C4-2B (cell line): Measurements from ENCODE around the gene NCSTN.
A peak's percentile ranks its signal among the peaks of the same experiment; 100 is the strongest.

Experiments used
- H3K27ac ChIP-seq: fragments of 450-650 bp; 2 replicates; pipeline ENCODE4 v1.5.1; 2017
- ZFX ChIP-seq: fragments of 450-650 bp; IDR thresholded peaks from 2 replicates; pipeline ENCODE4 v1.6.1; 2017
- TF ChIP-seq, protein P1 (sequence below): fragments of 450-650 bp; conservative IDR thresholded peaks from 2 replicates; pipeline ENCODE4 v1.5.1; 2017; ENCODE audit warnings: mild to moderate bottlenecking

The NCSTN gene

DNA sequence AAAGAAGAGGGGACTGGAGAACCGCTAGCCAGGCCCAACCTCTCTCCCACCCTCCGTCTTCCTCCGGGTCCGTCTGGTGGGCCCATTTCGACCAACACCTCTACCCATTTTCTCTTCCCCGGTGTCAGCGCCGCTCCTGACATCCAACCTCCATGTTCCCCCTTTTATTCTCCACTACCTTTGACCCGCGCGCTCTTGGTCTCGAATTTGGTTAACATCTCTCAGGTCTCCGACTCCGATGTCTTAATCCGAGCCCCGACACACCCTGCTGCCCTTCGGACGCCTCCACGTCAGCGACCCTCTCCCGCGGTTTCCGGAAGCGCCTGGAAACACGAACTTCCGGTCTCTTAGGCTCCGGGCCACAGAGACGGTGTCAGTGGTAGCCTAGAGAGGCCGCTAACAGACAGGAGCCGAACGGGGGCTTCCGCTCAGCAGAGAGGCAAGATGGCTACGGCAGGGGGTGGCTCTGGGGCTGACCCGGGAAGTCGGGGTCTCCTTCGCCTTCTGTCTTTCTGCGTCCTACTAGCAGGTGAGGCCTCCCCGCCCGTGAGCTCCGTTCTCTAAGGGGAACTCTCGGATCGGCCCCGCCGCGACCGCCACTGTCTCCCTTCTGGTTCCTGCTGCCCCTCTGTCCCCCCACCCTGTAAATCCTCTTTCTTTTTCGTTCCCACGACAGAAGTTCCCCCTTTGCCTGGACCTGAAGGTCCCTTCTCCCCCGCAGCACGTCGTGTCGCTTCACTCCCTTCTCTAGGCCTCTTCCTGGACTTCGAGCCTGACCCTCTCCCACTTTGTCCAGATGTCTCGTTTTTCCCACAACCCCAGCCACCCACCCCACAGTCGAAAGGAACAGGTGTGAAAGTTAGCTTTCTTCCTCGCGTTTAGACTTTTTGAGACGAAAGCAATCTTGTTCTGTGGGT is at the start of gene NCSTN, which contains the start of gene COPA:
TSS of gene NCSTN (plus strand) at position 431 of the 917 bp plus-strand sequence. CDS start at position 445, 14 bp downstream.
TSS of gene COPA (minus strand) at position 298 of the 917 bp plus-strand sequence. CDS start at position 218, 80 bp downstream.
- H3K27ac ChIP-seq, result peak within 1 kb of the TSS; percentile 89

DNA sequence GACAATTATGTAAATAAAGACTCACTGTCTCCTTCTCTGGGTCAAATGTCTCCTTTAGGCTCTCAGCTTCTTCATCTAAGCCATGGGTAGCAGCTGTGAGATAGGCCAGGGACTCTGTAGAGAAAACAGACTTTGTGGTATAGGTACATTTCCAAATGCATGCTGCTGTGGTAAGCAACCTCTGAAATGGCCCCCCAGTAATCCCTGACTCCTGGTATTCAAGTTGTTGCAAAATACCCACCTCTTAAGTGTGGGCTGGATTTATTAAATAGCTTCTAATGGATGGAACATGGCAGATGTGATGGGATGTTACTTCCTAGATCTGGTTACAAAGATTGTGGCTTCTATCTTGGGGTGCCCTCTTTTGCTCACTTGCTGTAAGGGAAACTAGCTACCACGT is 47.1 kb upstream of the NCSTN start:
- no peak for TF ChIP-seq ZFX
- TF ChIP-seq, protein P1, sequence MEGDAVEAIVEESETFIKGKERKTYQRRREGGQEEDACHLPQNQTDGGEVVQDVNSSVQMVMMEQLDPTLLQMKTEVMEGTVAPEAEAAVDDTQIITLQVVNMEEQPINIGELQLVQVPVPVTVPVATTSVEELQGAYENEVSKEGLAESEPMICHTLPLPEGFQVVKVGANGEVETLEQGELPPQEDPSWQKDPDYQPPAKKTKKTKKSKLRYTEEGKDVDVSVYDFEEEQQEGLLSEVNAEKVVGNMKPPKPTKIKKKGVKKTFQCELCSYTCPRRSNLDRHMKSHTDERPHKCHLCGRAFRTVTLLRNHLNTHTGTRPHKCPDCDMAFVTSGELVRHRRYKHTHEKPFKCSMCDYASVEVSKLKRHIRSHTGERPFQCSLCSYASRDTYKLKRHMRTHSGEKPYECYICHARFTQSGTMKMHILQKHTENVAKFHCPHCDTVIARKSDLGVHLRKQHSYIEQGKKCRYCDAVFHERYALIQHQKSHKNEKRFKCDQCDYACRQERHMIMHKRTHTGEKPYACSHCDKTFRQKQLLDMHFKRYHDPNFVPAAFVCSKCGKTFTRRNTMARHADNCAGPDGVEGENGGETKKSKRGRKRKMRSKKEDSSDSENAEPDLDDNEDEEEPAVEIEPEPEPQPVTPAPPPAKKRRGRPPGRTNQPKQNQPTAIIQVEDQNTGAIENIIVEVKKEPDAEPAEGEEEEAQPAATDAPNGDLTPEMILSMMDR, result no peak
- no peak overlapping the region for H3K27ac ChIP-seq

More for the DNA sequence above, at the start of gene NCSTN, which contains the start of gene COPA:
- peak; percentile 51 for TF ChIP-seq ZFX
- TF ChIP-seq, protein P1, result no peak

DNA sequence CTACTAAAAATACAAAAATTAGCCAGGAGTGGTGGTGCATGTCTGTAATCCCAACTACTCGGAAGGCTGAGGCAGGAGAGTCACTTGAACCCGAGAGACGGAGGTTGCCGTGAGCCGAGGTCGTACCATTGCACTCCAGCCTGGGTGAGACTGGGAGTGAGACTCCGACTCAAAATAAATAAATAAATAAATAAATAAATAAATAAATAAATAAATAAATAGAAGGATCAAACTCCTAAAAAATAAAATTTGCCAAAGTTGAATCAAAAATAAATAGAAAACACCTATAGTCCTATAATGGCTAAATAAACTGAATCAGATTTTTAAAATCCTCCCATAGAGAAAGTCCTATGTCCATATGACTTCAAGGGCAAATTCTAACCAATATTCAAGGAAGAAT is 43.0 kb upstream of the NCSTN start:
- no peak for TF ChIP-seq ZFX
- TF ChIP-seq, protein P1, result no peak

DNA sequence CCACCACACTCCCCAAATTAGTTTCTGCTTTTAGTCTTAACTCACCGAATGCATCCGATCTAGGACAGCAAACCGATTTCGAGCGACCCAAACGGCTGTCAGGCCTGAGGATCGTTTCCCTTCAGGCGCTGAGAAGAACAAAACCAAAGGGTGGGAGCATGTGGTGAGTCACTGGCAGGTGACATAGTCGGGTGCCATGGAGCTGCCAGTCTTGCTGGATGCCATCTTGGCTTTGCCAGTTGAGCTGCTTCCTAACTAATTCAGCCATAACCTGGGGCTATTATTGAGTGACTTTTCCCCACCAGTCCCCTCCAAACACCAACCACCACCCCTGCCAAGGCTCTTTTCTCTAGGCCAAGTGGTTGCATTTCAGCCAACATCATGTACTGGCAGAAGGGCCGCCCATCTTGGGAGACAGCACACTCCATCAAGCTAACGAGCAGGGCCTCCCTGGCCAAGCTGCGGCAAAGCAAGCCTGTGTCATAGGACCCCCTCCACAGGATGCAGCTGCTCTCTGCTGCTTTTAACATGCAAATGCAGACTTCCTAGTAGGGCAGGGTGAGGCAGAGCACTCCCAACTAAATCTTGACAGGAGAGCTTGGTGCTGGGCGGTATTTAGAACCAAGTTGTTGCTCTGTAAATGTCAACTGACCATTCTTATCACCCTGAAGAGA is 35.9 kb upstream of the NCSTN start:
- TF ChIP-seq, protein P1, result no peak
- no peak for TF ChIP-seq ZFX
- no peak overlapping the region for H3K27ac ChIP-seq

More for the DNA sequence above, 43.0 kb upstream of the NCSTN start:
- H3K27ac ChIP-seq, result no peak overlapping the region

DNA sequence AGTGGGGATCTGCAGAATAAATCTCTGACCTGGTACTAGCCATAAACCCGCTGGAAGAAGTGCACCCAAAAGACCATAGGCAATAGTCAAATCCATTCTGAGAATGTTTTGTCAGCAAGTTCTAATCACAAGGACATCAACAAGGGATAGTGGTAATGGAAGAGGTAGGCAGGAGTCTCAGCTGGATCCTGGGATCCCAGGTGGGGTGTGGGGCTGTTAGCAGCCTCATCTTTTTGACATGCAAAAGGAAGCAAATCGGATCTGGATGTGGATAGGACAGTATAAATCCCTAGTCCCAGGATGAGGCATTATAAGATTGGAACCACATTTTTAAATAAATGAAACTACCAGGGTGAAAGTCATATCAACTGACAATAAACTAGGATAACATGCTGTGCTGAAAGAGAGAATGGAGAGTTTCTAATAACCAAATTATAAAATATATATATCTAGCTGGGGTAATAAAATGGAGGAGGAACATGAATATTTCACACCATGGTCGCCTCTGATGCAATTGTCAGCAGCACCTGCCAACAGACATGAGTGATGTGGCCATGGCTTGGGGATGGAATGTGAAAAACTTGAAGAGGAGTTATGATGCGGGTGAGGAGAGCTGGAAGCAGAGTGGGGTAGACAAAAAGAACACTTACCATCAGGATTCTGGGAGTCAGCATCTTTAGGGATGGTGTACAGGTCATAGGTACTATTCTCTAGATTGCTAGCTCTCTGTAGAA is 34.6 kb upstream of the NCSTN start:
- TF ChIP-seq, protein P1, result no peak
- TF ChIP-seq ZFX, result no peak
- no peak overlapping the region for H3K27ac ChIP-seq

GRCh38 chr1:160309185-160309557 is 34.0 kb upstream of the NCSTN start:
- no peak overlapping the region for H3K27ac ChIP-seq

More at GRCh38 chr1:160309185-160309557, 34.0 kb upstream of the NCSTN start:
- TF ChIP-seq, protein P1, result no peak
- TF ChIP-seq ZFX, result no peak
